CD14-positive monocyte (primary cell): ENCODE measurements around the gene SLC12A9. TPM values are rescaled to one million over a fixed set of nuclear protein-coding genes. Genes with fewer than 3 reads are reported as not detected.

Source experiments
- DNase-seq, 3 donors: peaks; one replicate each; pipeline ENCODE4 v3.0.0-alpha.2; 2011 to 2022
- H2AFZ ChIP-seq: 2 replicates; pipeline ENCODE4 v1.6.0; 2012; ENCODE audit warnings: mild to moderate bottlenecking, low read depth, low read length, inconsistent platforms; ENCODE audit not compliant: insufficient read depth, poor library complexity, severe bottlenecking
- H3K27ac ChIP-seq, 2 donors: 1 replicate in 1 of 2; 2 replicates in 1 of 2; pipeline ENCODE4 v1.5.1; 2012 to 2013; ENCODE audit warnings: low read length in 2 of 2, control low read depth in 1 of 2, inconsistent platforms in 1 of 2, low read depth in 1 of 2, mild to moderate bottlenecking in 1 of 2
- H3K27me3 ChIP-seq, 2 donors: one replicate each; pipeline versions ENCODE4 v1.6.0 to v1.6.1; 2011 to 2013; ENCODE audit warnings: low read length in 2 of 2; ENCODE audit not compliant: control insufficient read depth in 2 of 2, insufficient read depth in 2 of 2
- H3K36me3 ChIP-seq, 2 donors: replicated peaks in 1 of 2; 1 replicate in 1 of 2; 2 replicates in 1 of 2; pipeline versions ENCODE4 v1.5.1 to v1.6.1; 2012 to 2013; ENCODE audit warnings: low read length in 2 of 2, control low read depth in 1 of 2, inconsistent platforms in 1 of 2, mild to moderate bottlenecking in 1 of 2; ENCODE audit not compliant: insufficient read depth in 2 of 2, control insufficient read depth in 1 of 2
- H3K4me1 ChIP-seq, 2 donors: 1 replicate in 1 of 2; 2 replicates in 1 of 2; pipeline versions ENCODE4 v1.5.1 to v1.6.1; 2012 to 2013; ENCODE audit warnings: low read length in 2 of 2, control low read depth in 1 of 2, inconsistent platforms in 1 of 2, mild to moderate bottlenecking in 1 of 2, moderate library complexity in 1 of 2; ENCODE audit not compliant: insufficient read depth in 2 of 2, control insufficient read depth in 1 of 2
- H3K4me2 ChIP-seq: replicated peaks from 2 replicates; pipeline ENCODE3; 2012; ENCODE audit warnings: low read length, moderate library complexity, mild to moderate bottlenecking; ENCODE audit not compliant: poor library complexity, severe bottlenecking; ENCODE audit errors: extremely low read depth
- H3K4me3 ChIP-seq, 3 experiments: fragments of 200-600 bp in 1 of 3; sonication (generic) in 1 of 3; replicated peaks in 1 of 3; 1 replicate in 2 of 3; 2 replicates in 1 of 3; pipeline ENCODE4 v1.5.1; 2011 to 2013; ENCODE audit warnings: low read length in 3 of 3, mild to moderate bottlenecking in 3 of 3, control low read depth in 2 of 3, low read depth in 2 of 3, inconsistent platforms in 1 of 3, moderate library complexity in 1 of 3
- H3K79me2 ChIP-seq: 2 replicates; pipeline ENCODE4 v1.6.0; 2012; ENCODE audit warnings: mild to moderate bottlenecking, control low read depth, inconsistent platforms, low read length, moderate library complexity; ENCODE audit not compliant: insufficient read depth
- H3K9ac ChIP-seq: 2 replicates; pipeline ENCODE4 v1.6.0; 2017; ENCODE audit warnings: low read length, mild to moderate bottlenecking; ENCODE audit not compliant: insufficient read depth, poor library complexity, severe bottlenecking
- H3K9me3 ChIP-seq, 2 donors: replicated peaks in 1 of 2; 1 replicate in 1 of 2; 2 replicates in 1 of 2; pipeline versions ENCODE4 v1.5.1 to v1.6.1; 2012 to 2013; ENCODE audit warnings: low read length in 2 of 2, control low read depth in 1 of 2; ENCODE audit not compliant: control insufficient read depth in 1 of 2, insufficient read depth in 1 of 2
- H4K20me1 ChIP-seq: 2 replicates; pipeline ENCODE4 v1.6.0; 2012; ENCODE audit warnings: mild to moderate bottlenecking, low read length, control low read depth, moderate library complexity; ENCODE audit not compliant: insufficient read depth
- H3K27ac Mint-ChIP-seq, 7 donors: one replicate each; pipeline ENCODE4 v1.8.0; 2020; ENCODE audit warnings: mild to moderate bottlenecking in 7 of 7, mixed read lengths in 7 of 7, moderate library complexity in 6 of 7, inconsistent platforms in 2 of 7
- H3K27me3 Mint-ChIP-seq, 3 donors: one replicate each; pipeline ENCODE4 v1.8.0; 2021 to 2022; ENCODE audit warnings: low read depth in 3 of 3, mild to moderate bottlenecking in 3 of 3, mixed read lengths in 3 of 3, moderate library complexity in 3 of 3, inconsistent platforms in 1 of 3
- H3K36me3 Mint-ChIP-seq, 2 donors: one replicate each; pipeline ENCODE4 v1.8.0; 2020; ENCODE audit warnings: mixed read lengths in 2 of 2, inconsistent platforms in 1 of 2, mild to moderate bottlenecking in 1 of 2
- H3K4me1 Mint-ChIP-seq: one replicate; pipeline ENCODE4 v1.8.0; 2020; ENCODE audit warnings: mild to moderate bottlenecking, mixed read lengths
- H3K4me3 Mint-ChIP-seq, 2 donors: one replicate each; pipeline ENCODE4 v1.8.0; 2020; ENCODE audit warnings: mild to moderate bottlenecking in 2 of 2, mixed read lengths in 2 of 2, moderate library complexity in 1 of 2
- H3K9me3 Mint-ChIP-seq, 7 donors: one replicate each; pipeline ENCODE4 v1.8.0; 2020 to 2022; ENCODE audit warnings: mixed read lengths in 7 of 7, mild to moderate bottlenecking in 6 of 7, moderate library complexity in 6 of 7, inconsistent platforms in 2 of 7
- CTCF ChIP-seq: fragments of 200-600 bp; IDR thresholded peaks from one replicate; pipeline ENCODE4 v1.8.0; 2022; ENCODE audit warnings: antibody characterized with exemption, mild to moderate bottlenecking
- WGBS: methylation state at CpG from one replicate; pipeline ENCODE4 v1.1.5; 2013; ENCODE audit warnings: missing lambda C conversion rate; ENCODE audit not compliant: insufficient coverage; 5-methylcytosine and 5-hydroxymethylcytosine counted together
- intact Hi-C, 2 donors: fragments of 100-400 bp; cut with micrococcal nuclease; formaldehyde crosslinking; loops; one replicate each; pipeline versions ENCODE4 v1.15.0 to v1.15.1; 2023
- polyA plus RNA-seq, 3 donors: library from polyadenylated mRNA; depleted of rRNA in 1 of 3; unstranded in 2 of 3; stranded (reverse) in 1 of 3; fragments of 300-500 nt in 2 of 3; fragments of >200 nt in 1 of 3; fragmentation: Illumina TruSeq in 2 of 3; gene quantifications; 1 replicate in 2 of 3; 2 replicates in 1 of 3; pipeline ENCODE4 v1.2.3, GENCODE V29; 2012 to 2021

The SLC12A9 gene
- polyA plus RNA-seq, 3 donors: 18.8 to 119 (median 19.3) TPM

- no peaks in the 10 kb centered on the region for H3K36me3 ChIP-seq
- Mint-ChIP-seq H3K9me3 (peaks cover 0 to 1% (median 0%) of the 10 kb centered on the region in 7 donors), H3K27me3 (peaks cover 0 to 3% (median 2%) of the 10 kb centered on the region in 3 donors), H3K27ac (no peak overlapping the region), H3K4me3 (no peak overlapping the region), H3K36me3 (peaks cover 0 to 2% of the 10 kb centered on the region in 2 donors), H3K4me1 (peaks cover 41% of the 10 kb centered on the region)
- no peaks in the 10 kb centered on the region for H4K20me1 ChIP-seq
- no peaks in the 10 kb centered on the region for H3K27me3 ChIP-seq
- H3K9me3 ChIP-seq: no peaks in the 10 kb centered on the region
- H3K9ac ChIP-seq: no peak overlapping the region
- H3K79me2 ChIP-seq: no peaks in the 10 kb centered on the region
- H3K4me3 ChIP-seq: no peak overlapping the region
- intact Hi-C loops: no loop called here
- no peak overlapping the region for H2AFZ ChIP-seq
- 83% methylated on average over 2 of the region's 19 CpGs for WGBS
- H3K4me2 ChIP-seq: no peak overlapping the region
- no peak for TF ChIP-seq CTCF
- no peak overlapping the region for H3K27ac ChIP-seq
- no peak for DNase-seq
- peaks cover 34 to 44% of the 10 kb centered on the region in 2 donors for H3K4me1 ChIP-seq
Measured at GRCh38 chr7:100817097-100817496, 35.4 kb upstream of the SLC12A9 start.

GRCh38 chr7:100818366-100818765, 34.1 kb upstream of the SLC12A9 start:
- Mint-ChIP-seq H3K36me3 (peaks cover 0 to 2% of the 10 kb centered on the region in 2 donors), H3K9me3 (peaks cover 0 to 1% (median 0%) of the 10 kb centered on the region in 7 donors), H3K4me1 (peaks cover 30% of the 10 kb centered on the region), H3K27ac (no peak overlapping the region), H3K4me3 (no peak overlapping the region), H3K27me3 (peaks cover 2 to 6% (median 4%) of the 10 kb centered on the region in 3 donors)
- no peaks in the 10 kb centered on the region for H3K79me2 ChIP-seq
- H3K27ac ChIP-seq: no peak overlapping the region
- no peaks in the 10 kb centered on the region for H4K20me1 ChIP-seq
- no peak for TF ChIP-seq CTCF
- H2AFZ ChIP-seq: no peak overlapping the region
- no peaks in the 10 kb centered on the region for H3K9me3 ChIP-seq
- 97% methylated on average over 9 of the region's 9 CpGs for WGBS
- H3K27me3 ChIP-seq: no peaks in the 10 kb centered on the region
- no peak overlapping the region for H3K9ac ChIP-seq
- no peak for DNase-seq
- intact Hi-C loops: no loop called here
- H3K36me3 ChIP-seq: no peaks in the 10 kb centered on the region
- no peak overlapping the region for H3K4me3 ChIP-seq
- no peak overlapping the region for H3K4me2 ChIP-seq
- H3K4me1 ChIP-seq: peaks cover 26 to 32% of the 10 kb centered on the region in 2 donors
